HEK293 (cell line): ENCODE results near the gene PKHD1.
A peak's percentile ranks its signal among the peaks of the same experiment; 100 is the strongest.

Source experiments
- CTCF ChIA-PET: fragments of 350-600 bp; formaldehyde crosslinking; extraction: SDS; loops from one replicate; lab custom pipeline; 2021; ENCODE audit warnings: antibody characterized with exemption; lab: Yijun Ruan, JAX
- POLR2A ChIA-PET: fragments of 300-600 bp; formaldehyde crosslinking; extraction: SDS; loops from one replicate; lab custom pipeline; 2020; ENCODE audit warnings: antibody characterized with exemption, inconsistent platforms; lab: Yijun Ruan, JAX
- H3K27ac ChIP-seq: fragments of 200-500 bp; sonication (Bioruptor generic); 2 replicates; pipeline ENCODE4 v1.5.1; 2014; ENCODE audit warnings: low read depth, low read length, control low read depth, inconsistent platforms; ENCODE audit errors: extremely low read depth
- H3K36me3 ChIP-seq, 2 experiments: fragments of 200-500 bp in 1 of 2; sonication (Bioruptor generic) in 1 of 2; 1 replicate in 1 of 2; 2 replicates in 1 of 2; pipeline ENCODE4 v1.5.1; 2014 to 2017; ENCODE audit warnings: inconsistent platforms in 2 of 2, low read length in 2 of 2; ENCODE audit not compliant: control insufficient read depth in 2 of 2, insufficient read depth in 1 of 2
- H3K4me1 ChIP-seq: fragments of 200-500 bp; sonication (Bioruptor generic); 2 replicates; pipeline ENCODE4 v1.5.1; 2014; ENCODE audit warnings: mild to moderate bottlenecking, low read length, inconsistent platforms; ENCODE audit not compliant: control insufficient read depth, insufficient read depth
- H3K4me3 ChIP-seq: 2 replicates; pipeline ENCODE4 v1.5.1; 2011; ENCODE audit warnings: low read depth, mild to moderate bottlenecking, control low read depth, low read length, moderate library complexity
- H3K9me3 ChIP-seq: fragments of 200-500 bp; sonication (Bioruptor generic); 2 replicates; pipeline ENCODE4 v1.5.1; 2014; ENCODE audit warnings: low read depth, low read length, inconsistent platforms; ENCODE audit not compliant: control insufficient read depth, insufficient read depth
- BCL11B ChIP-seq: fragments of 450-650 bp; formaldehyde crosslinking; IDR thresholded peaks from 2 replicates; pipeline ENCODE4 v1.5.1; 2016; ENCODE audit warnings: low read depth, missing biosample characterization, missing genetic modification characterization
- KLF10 ChIP-seq: fragments of 450-650 bp; IDR thresholded peaks from 2 replicates; pipeline ENCODE4 v1.5.1; 2018; ENCODE audit warnings: missing biosample characterization, mild to moderate bottlenecking, missing genetic modification characterization
- KLF16 ChIP-seq: fragments of 450-650 bp; formaldehyde crosslinking; IDR thresholded peaks from 2 replicates; pipeline ENCODE4 v1.5.1; 2017; ENCODE audit warnings: missing biosample characterization, missing genetic modification characterization
- ZBTB21 ChIP-seq: fragments of 450-650 bp; formaldehyde crosslinking; IDR thresholded peaks from 2 replicates; pipeline ENCODE4 v1.5.1; 2017; ENCODE audit warnings: missing biosample characterization, missing genetic modification characterization
- ZEB2 ChIP-seq: fragments of 450-650 bp; formaldehyde crosslinking; IDR thresholded peaks from 2 replicates; pipeline ENCODE4 v1.5.1; 2016; ENCODE audit warnings: missing biosample characterization, missing genetic modification characterization
- ZFP37 ChIP-seq: fragments of 450-650 bp; formaldehyde crosslinking; IDR thresholded peaks from 2 replicates; pipeline ENCODE4 v1.5.1; 2016; ENCODE audit warnings: missing biosample characterization, missing genetic modification characterization
- ZNF132 ChIP-seq: fragments of 450-650 bp; formaldehyde crosslinking; IDR thresholded peaks from 2 replicates; pipeline ENCODE4 v1.5.1; 2017; ENCODE audit warnings: missing biosample characterization, missing genetic modification characterization, borderline replicate concordance
- ZNF146 ChIP-seq: fragments of 450-650 bp; formaldehyde crosslinking; IDR thresholded peaks from 2 replicates; pipeline ENCODE4 v1.5.1; 2016; ENCODE audit warnings: missing biosample characterization, missing genetic modification characterization
- ZNF2 ChIP-seq: fragments of 450-650 bp; formaldehyde crosslinking; IDR thresholded peaks from 2 replicates; pipeline ENCODE4 v1.5.1; 2016; ENCODE audit warnings: missing biosample characterization, missing genetic modification characterization
- ZNF211 ChIP-seq: fragments of 450-650 bp; formaldehyde crosslinking; IDR thresholded peaks from 2 replicates; pipeline ENCODE4 v1.5.1; 2016; ENCODE audit warnings: low read depth, missing biosample characterization, missing genetic modification characterization
- ZNF404 ChIP-seq: fragments of 450-650 bp; formaldehyde crosslinking; IDR thresholded peaks from 2 replicates; pipeline ENCODE4 v1.5.1; 2017; ENCODE audit warnings: missing biosample characterization, missing genetic modification characterization
- ZNF514 ChIP-seq: fragments of 450-650 bp; formaldehyde crosslinking; IDR thresholded peaks from 2 replicates; pipeline ENCODE4 v1.5.1; 2016; ENCODE audit warnings: missing biosample characterization, missing genetic modification characterization
- ZNF518A ChIP-seq: fragments of 450-650 bp; formaldehyde crosslinking; conservative IDR thresholded peaks from 2 replicates; pipeline ENCODE4 v1.5.1; 2016; ENCODE audit warnings: low read depth, missing biosample characterization, missing genetic modification characterization
- ZNF555 ChIP-seq: fragments of 450-650 bp; formaldehyde crosslinking; conservative IDR thresholded peaks from 2 replicates; pipeline ENCODE4 v1.5.1; 2017; ENCODE audit warnings: missing biosample characterization, mild to moderate bottlenecking, missing genetic modification characterization, inconsistent platforms
- ZNF624 ChIP-seq: fragments of 450-650 bp; formaldehyde crosslinking; IDR thresholded peaks from 2 replicates; pipeline ENCODE4 v1.5.1; 2017; ENCODE audit warnings: missing biosample characterization, missing genetic modification characterization
- ZNF654 ChIP-seq: fragments of 450-650 bp; formaldehyde crosslinking; IDR thresholded peaks from 2 replicates; pipeline ENCODE4 v1.5.1; 2016; ENCODE audit warnings: low read depth, missing biosample characterization, missing genetic modification characterization
- ZNF768 ChIP-seq: fragments of 450-650 bp; formaldehyde crosslinking; IDR thresholded peaks from 2 replicates; pipeline ENCODE4 v1.5.1; 2018; ENCODE audit warnings: missing biosample characterization, mild to moderate bottlenecking, missing genetic modification characterization
- ZSCAN18 ChIP-seq: fragments of 450-650 bp; formaldehyde crosslinking; IDR thresholded peaks from 2 replicates; pipeline ENCODE4 v1.5.1; 2016; ENCODE audit warnings: missing biosample characterization, missing genetic modification characterization

PKHD1 gene

GRCh38 chr6:51793393-51793792 lies 294.0 kb downstream of the PKHD1 start:
- ChIA-PET CTCF (no interaction called here), POLR2A (no interaction called here)
- no peaks in the 10 kb centered on the region for H3K4me1 ChIP-seq
- no peaks in the 10 kb centered on the region for H3K9me3 ChIP-seq
- H3K27ac ChIP-seq: no peak overlapping the region
- TF ChIP-seq ZNF654 (tag by site-specific recombination): no peak
- TF ChIP-seq ZNF146 (tag by site-specific recombination): peak; percentile 44; the same call in 1 of the 2 replicates
- no peaks in the 10 kb centered on the region for H3K36me3 ChIP-seq
- no peak overlapping the region for H3K4me3 ChIP-seq

GRCh38 chr6:51792273-51793030 lies 295.0 kb downstream of the PKHD1 start:
- ChIA-PET CTCF (interaction anchor here (0.5 kb wide), 1 partner anchor 1827 kb away, joined by 5 read pairs; no protein-coding TSS in a partner anchor), POLR2A (no interaction called here)
- Histone ChIP-seq H3K9me3 (no peaks in the 10 kb centered on the region), H3K4me1 (no peaks in the 10 kb centered on the region), H3K4me3 (no peak overlapping the region), H3K36me3 (no peaks in the 10 kb centered on the region), H3K27ac (no peak overlapping the region)
- TF ChIP-seq ZNF211 (tag by site-specific recombination): no peak
- TF ChIP-seq KLF10: no peak
- no peak for TF ChIP-seq ZEB2 (tag by site-specific recombination)
- no peak for TF ChIP-seq ZNF555 (tag by site-specific recombination)
- no peak for TF ChIP-seq ZNF132 (tag by site-specific recombination)
- no peak for TF ChIP-seq ZBTB21
- no peak for TF ChIP-seq ZFP37 (tag by site-specific recombination)

- Histone ChIP-seq H3K4me1 (no peaks in the 10 kb centered on the region), H3K27ac (no peak overlapping the region), H3K36me3 (no peaks in the 10 kb centered on the region), H3K9me3 (no peaks in the 10 kb centered on the region), H3K4me3 (no peak overlapping the region)
- TF ChIP-seq ZNF768 (no peak), KLF16 (no peak), ZNF404 (no peak), BCL11B (no peak), ZNF2 (tag by site-specific recombination) (no peak), ZNF518A (tag by site-specific recombination) (no peak), ZNF624 (tag by site-specific recombination) (no peak), ZNF514 (tag by site-specific recombination) (no peak), ZSCAN18 (tag by site-specific recombination) (no peak), ZBTB21 (no peak)
- CTCF ChIA-PET: interaction anchor here (0.8 kb wide), 1 partner anchor 11 kb away, joined by 5 read pairs; no protein-coding TSS in a partner anchor
- POLR2A ChIA-PET: no interaction called here
These were observed 296.5 kb downstream of the PKHD1 start for GRCh38 chr6:51790946-51791345.
